HG02642 (cell line): ENCODE results near the gene IRF1.
A peak's percentile ranks its signal among the peaks of the same experiment; 100 is the strongest.
"Not testable (repeated sequence)": the region's sequence is repeated elsewhere in the genome, so short reads cannot be mapped to it uniquely, and the experiment has no call there.

Experiments used
- ATAC-seq: cut with Tn5 transposase; IDR thresholded peaks from one replicate; pipeline ENCODE4 v1.9.1; 2021; ENCODE audit warnings: mild to moderate bottlenecking; ENCODE audit not compliant: unreplicated experiment, poor library complexity

IRF1 gene, protein sequence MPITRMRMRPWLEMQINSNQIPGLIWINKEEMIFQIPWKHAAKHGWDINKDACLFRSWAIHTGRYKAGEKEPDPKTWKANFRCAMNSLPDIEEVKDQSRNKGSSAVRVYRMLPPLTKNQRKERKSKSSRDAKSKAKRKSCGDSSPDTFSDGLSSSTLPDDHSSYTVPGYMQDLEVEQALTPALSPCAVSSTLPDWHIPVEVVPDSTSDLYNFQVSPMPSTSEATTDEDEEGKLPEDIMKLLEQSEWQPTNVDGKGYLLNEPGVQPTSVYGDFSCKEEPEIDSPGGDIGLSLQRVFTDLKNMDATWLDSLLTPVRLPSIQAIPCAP

DNA sequence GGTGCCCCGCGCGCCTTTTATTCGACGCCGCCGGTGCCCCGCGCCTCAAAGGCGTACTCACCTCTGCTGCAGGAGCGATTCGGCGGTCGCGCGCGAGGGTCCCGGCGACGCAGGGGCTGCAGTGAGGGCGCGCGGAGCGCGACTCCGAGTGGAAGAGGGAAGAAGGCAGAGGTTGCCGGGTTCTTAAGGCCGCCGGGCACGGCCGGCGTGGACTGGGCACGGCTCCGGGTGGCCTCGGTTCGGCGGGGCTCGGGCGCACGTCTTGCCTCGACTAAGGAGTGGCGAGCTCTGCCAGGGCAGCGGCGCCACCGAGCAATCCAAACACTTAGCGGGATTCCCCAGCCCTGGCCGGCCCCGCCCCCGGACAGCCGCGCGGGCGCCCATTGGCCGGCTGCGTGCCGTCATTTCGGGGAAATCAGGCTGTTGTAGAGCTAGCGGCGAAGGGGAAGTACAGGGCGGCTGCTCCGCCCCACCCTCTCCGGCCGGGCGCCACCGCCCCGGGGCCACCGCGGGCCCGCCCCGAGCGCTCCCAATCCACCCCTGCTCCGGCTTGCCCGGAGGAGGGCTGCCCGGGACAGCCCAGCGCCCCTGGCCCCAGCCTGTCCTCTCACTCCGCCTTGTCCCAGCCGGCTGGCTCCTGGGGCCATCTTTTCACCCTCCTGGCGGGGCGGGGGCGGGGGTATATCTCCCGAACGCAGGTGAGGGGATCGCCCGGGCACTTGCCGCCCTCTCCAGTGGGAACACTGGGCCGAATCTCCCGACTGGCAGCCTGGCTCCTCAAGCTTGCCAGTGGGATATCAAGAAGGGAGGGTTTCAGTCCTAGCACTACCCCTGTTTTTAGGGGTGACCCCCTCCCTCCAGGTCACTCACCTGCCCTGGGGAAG is at the start of gene IRF1:
IRF1 (minus strand) TSS at position 290 of the 884 bp plus-strand sequence. CDS start 1,295 bp downstream, outside the sequence.
- peak; percentile 83 for ATAC-seq

DNA sequence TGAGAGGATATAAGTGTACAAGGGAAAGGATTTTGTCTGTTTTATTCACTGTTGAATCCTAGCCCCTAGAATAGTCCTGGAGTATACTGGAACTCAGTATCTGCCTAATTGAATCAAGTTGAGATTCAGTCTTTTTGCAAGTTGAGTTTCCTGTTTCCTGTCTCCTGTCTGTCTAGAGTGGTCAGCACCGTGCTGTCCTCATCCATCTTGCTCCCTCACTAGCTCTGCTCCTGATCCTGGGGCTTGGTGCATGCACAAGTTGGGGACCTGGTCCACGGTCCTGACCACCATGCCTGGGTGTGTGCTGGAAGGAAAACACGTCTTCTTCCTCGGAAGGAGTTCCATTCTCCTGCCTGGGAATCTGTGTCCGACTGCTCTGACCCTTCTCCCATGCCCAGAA is 49.6 kb upstream of the IRF1 start:
- no peak for ATAC-seq

- ATAC-seq = no peak
These were observed 49.1 kb upstream of the IRF1 start for GRCh38 chr5:132539716-132540115.

GRCh38 chr5:132530946-132531345 is 40.4 kb upstream of the IRF1 start:
- no peak for ATAC-seq

DNA sequence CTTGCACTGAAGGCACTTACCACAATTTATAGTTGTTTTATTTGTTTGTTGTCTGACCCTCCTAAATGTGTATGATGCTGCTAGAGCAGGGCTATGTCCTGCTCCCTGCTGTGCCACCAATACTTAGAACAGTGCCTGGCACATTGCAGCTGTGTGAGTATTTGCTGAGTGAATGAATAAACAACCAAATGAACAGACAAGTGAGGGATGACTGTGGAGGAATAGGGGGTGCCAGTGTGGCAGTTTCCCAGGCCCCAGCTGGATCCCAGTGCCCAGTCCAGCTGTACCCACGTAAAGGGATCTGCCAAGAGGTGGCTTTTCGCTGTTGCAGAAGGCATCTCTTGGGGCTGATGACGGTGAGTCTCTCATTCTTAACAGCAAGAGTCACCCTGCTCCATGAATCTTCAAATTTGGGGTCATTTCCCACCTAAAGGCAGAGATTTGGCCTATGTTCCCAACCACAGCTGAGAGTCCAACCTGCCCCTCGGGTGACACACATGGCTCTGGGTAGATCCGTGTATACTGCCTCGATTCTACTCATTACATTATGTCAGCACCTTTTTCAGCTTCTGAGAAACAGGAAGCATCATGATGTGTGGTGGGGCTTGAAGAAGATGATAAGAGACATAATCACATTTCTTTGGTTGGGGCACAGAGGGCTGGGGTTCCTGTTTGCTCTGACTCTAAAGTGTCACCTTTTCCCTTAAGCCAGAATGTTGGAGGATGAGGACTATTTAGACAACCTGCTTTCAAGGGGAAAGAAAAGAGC is 38.5 kb upstream of the IRF1 start:
- ATAC-seq = no peak

- ATAC-seq = no peak
These were observed 37.4 kb upstream of the IRF1 start for GRCh38 chr5:132528021-132528420.

DNA sequence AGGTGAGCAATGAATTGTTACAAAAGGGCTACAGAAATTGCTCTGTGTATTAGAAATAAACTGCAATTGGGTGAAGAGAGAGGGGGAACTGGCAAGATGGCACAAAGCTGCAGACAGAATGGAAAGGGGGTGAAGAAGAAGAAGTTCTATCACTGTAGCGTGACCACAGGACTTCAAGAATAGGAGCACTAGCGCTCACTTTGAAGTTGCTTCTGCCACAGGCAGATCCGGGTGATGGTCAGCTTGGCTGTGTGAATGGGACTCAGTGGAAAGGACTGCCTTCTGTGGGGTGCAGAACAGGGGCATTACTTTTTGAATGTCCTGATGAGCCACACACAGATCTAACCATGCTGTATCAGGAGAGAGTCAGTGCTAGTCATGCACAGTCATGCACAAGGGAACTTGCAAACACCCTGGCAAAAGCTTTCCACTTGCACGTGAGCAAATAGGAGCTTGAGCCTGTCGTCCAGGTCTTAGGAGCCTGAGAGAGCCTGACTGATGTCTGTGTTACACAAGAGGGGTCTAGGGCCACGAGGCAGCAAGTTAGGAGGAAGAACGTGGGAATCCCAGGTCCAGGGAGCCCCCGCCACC is 36.5 kb upstream of the IRF1 start:
- no peak for ATAC-seq

DNA sequence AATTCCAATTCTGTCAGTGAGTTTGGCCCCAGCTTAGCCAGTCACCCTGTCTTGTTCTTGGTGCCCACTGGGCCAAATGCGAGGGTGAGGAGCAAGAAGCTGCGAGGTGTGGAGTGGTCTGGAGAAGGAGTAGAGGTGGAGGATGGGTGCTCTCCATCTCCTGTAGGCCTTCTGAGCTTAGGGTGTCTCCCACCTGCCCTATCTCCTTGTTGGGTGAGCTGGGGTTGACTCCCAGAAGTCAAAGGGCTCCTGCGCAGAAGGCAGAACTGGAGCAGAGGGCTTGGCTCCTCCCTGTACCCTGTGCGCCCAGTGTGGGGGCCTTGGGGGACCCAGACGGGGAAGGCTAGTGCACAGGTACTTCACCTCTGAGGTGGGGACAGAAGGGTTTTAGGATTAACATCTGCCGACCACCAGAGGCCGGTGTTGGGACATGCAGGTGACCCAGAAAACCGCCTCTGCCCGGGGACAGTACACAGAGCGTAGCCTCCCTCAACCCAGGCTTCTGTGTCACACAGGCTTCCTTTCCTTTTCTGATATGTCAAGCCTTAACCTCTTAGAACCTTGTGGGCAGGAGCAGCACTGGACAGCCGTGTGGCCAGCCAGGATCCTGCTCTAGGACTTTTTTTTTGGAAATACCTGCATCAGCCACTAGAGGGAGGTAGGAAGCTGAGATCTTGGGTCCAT is 35.9 kb upstream of the IRF1 start:
- no peak for ATAC-seq

DNA sequence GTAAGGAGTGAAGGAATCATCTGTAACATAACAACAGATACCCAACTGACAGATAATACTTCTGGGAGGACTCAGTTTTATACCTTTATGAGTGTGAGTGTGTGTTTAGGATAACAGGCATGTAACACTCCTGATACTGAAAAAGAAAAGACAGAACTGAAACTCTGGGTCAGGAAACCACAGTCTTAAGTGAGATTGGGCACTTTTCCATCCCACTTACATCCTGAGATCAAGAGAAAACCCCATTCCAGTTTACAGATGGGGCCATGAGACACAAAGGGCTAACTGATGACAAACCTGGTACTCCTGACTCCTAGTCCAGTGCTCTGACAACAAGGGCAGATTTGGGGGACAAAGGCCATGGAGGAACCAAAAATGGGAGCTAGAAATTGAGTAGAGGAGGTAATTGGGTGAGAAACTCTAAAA is 34.7 kb upstream of the IRF1 start:
- peak; percentile 75 for ATAC-seq

DNA sequence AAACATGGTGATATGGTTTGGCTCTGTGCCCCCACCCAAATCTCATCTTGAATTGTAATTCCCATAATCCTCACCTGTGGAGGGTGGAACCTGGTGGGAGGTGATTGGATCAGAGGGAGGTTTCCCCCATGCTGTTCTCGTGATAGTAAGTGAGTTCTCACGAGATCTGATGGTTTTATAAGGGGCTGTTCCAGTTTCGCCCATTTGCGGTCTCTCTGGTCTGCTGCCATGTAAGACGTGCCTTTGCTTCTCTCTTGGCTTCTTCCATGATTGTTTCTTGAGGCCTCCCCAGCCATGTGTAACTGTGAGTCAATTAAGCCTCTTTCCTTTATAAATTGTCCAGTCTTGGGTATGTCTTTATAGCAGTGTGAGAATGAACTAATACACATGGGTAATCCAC is 34.3 kb upstream of the IRF1 start:
- not testable (repeated sequence) for ATAC-seq

- not testable (repeated sequence) for ATAC-seq
These were observed 31.5 kb upstream of the IRF1 start for GRCh38 chr5:132522067-132522466.

- not testable (repeated sequence) for ATAC-seq
These were observed 23.2 kb upstream of the IRF1 start for GRCh38 chr5:132513618-132514336.

DNA sequence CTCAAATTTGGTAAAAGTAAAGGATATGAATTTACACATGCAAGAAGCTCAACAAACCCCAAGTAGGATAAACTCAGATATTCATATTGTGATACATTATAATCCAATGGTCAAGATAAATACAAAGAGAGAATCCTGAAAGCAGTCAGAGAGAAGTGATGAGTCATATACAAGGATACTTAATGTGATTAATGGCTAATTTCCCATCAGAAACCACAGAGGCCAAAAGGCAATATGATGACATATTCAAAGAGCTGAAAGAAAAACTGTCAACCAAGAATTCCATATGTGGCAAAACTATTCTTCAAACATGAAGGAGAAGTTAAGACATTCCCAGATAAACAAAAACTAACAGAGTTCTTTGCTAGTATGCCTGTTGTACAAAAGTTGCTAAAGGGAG is 19.5 kb upstream of the IRF1 start:
- no peak for ATAC-seq

- peak; percentile 52 for ATAC-seq
These were observed 15.6 kb upstream of the IRF1 start for GRCh38 chr5:132506094-132506692.

GRCh38 chr5:132505641-132506040 is 15.1 kb upstream of the IRF1 start:
- ATAC-seq = no peak

DNA sequence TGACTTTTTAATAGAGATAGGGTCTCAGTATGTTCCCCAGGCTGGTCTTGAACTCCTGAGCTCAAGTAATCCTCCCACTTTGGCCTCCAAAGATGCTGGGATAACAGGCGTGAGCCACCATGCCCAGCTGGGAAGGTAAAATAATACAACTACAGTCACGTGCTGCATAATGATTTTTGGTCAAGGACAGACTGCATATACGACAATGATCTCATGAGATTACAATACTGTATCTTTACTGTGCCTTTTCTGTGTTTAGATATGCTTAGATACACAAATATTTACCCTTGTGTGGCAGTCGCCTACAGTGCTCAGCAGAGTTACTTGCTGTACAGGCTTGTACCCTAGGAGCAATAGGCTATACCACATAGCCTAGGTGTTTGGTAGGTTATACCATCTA is 14.2 kb upstream of the IRF1 start:
- ATAC-seq = no peak

DNA sequence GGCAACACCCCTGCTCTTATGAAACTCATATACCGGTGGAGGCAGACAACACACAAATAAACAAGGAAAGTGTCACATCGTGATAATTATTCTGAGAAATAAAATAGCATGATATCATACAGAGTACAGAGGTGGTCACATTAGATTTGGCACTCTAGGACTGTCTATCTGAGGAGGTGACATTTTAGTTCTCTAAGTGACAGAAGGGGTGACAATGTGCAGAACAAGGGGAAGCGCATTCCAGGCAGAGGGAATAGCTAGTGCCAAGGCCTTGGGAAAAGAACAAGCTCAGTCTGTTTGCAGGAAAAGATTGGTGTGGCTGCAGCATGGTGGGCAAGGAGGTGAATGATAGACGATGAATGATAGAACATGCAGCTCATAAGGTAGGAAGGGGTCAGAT is 12.7 kb upstream of the IRF1 start:
- no peak for ATAC-seq

DNA sequence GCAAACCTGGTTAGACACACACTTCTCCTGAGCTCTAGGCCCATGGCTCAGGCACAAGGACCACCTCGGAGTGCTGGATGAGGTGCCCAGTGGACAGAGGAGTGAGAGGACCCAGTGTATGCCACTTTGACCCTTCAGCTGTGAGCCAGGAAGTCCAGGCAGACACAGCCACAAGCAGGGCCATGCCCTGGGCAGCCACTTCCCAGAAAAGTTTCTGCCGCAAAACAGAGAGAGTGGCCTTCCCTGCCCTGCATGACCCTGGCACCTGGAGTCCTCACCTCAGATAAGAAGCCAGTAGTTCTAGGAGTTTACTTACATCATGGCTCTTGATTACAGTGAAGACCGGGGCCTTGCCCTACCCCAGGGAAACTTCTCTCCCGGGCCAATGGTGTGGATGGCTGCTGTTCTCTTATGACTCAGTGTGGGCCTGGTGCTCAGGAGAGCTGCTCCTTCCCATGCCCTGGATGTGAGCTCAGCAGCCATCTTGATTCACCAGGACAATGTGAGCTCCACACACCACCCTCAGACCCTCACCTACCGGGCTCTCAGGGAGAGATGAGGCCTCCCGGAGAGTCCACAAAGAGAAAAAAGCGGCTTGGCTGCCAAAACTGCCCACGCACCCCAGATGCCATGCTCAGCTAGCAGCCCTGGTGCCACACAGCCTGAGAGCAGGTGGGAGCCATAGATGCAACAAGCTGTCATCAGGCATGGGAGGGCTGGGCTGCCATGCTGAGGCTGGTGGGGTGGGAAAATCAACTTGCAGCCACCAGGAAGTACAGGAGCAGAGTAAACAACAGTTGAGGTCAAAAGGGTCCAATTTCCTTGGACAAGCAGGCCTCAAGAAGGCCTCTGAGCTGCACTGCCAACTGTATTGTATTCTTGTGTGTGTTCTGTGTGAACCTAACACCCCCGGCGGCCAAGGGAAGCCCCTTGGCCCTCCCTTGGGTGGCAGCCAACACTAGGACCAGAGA is 11.7 kb upstream of the IRF1 start:
- no peak for ATAC-seq
